Measurements from ENCODE around the gene PRDM16. TPM values are rescaled to one million over a fixed set of nuclear protein-coding genes. Genes with fewer than 3 reads are reported as not detected.

PRDM16 gene
- total RNA-seq, 1 experiment from 2014 or later: 22.3 TPM

GRCh38 chr1:3290438-3290837, 221.4 kb downstream of the PRDM16 start:
- no peaks in the 10 kb centered on the region for H3K9me3 ChIP-seq (ENCODE audit: control insufficient read depth, insufficient read depth, low read depth, low read length)
- in situ Hi-C loops (cut with HindIII; ENCODE audit: low pct_unique_long_range_greater_than_20kb, low sequenced_read_pairs) (no loop called here), intact Hi-C loops (cut with micrococcal nuclease; ENCODE audit: unreplicated experiment) (no loop called here)
- no peaks in the 10 kb centered on the region for H3K27me3 ChIP-seq (ENCODE audit: control insufficient read depth, insufficient read depth, low read length)
- TF ChIP-seq POLR2AphosphoS5 (IDR thresholded peaks at IDR 0.05; ENCODE audit: low read depth, low read length) (no peak), TCF7L2 (IDR thresholded peaks at IDR 0.05; ENCODE audit: low read depth, low read length) (no peak), REST (IDR thresholded peaks at IDR 0.05; ENCODE audit: insufficient read depth in 1 of 2, low read depth in 2 of 2, low read length in 1 of 2) (no peak), SIN3A (IDR thresholded peaks at IDR 0.05; ENCODE audit: borderline replicate concordance, insufficient read depth, low read depth, low read length) (no peak), CTCF (IDR thresholded peaks at IDR 0.05) (no peak)
- no peak overlapping the region for H3K4me3 ChIP-seq (ENCODE audit: low read depth in 2 of 2, low read length in 2 of 2)
- no peaks in the 10 kb centered on the region for H3K36me3 ChIP-seq (ENCODE audit: control insufficient read depth, insufficient read depth, low read length)
- POLR2A ChIA-PET: no interaction called here
- ATAC-seq: no peak
- no peaks in the 10 kb centered on the region for H3K4me1 ChIP-seq (ENCODE audit: control insufficient read depth, insufficient read depth, low read length)
- CTCF ChIA-PET: interaction anchor here (0.6 kb wide), 1 partner anchor 31 kb away, joined by 3 read pairs; no protein-coding TSS in a partner anchor
- DNase-seq (ENCODE audit: low read depth, low spot score): no peak
- no peak overlapping the region for H3K27ac ChIP-seq (ENCODE audit: low read length)
- no TSS peak for BruUV-seq (replicated peaks)

- in situ Hi-C loops (cut with HindIII; ENCODE audit: low pct_unique_long_range_greater_than_20kb, low sequenced_read_pairs): no loop called here
- DNase-seq (ENCODE audit: low read depth, low spot score) (no peak), ATAC-seq (no peak)
- no peak overlapping the region for H3K4me3 ChIP-seq (ENCODE audit: low read depth in 2 of 2, low read length in 2 of 2)
- no peak overlapping the region for H3K27ac ChIP-seq (ENCODE audit: low read length)
- TF ChIP-seq POLR2AphosphoS5 (IDR thresholded peaks at IDR 0.05; ENCODE audit: low read depth, low read length): no peak
- no peak for TF ChIP-seq CTCF (IDR thresholded peaks at IDR 0.05)
- no peak for TF ChIP-seq SIN3A (IDR thresholded peaks at IDR 0.05; ENCODE audit: borderline replicate concordance, insufficient read depth, low read depth, low read length)
- no peak for TF ChIP-seq REST (IDR thresholded peaks at IDR 0.05; ENCODE audit: insufficient read depth in 1 of 2, low read depth in 2 of 2, low read length in 1 of 2)
- TF ChIP-seq TCF7L2 (IDR thresholded peaks at IDR 0.05; ENCODE audit: low read depth, low read length): no peak
- CTCF ChIA-PET: no interaction called here
- no peaks in the 10 kb centered on the region for H3K36me3 ChIP-seq (ENCODE audit: control insufficient read depth, insufficient read depth, low read length)
- no peaks in the 10 kb centered on the region for H3K27me3 ChIP-seq (ENCODE audit: control insufficient read depth, insufficient read depth, low read length)
- H3K4me1 ChIP-seq (ENCODE audit: control insufficient read depth, insufficient read depth, low read length): no peaks in the 10 kb centered on the region
- no peaks in the 10 kb centered on the region for H3K9me3 ChIP-seq (ENCODE audit: control insufficient read depth, insufficient read depth, low read depth, low read length)
- POLR2A ChIA-PET: no interaction called here
- BruUV-seq (replicated peaks): no TSS peak
- intact Hi-C loops (cut with micrococcal nuclease; ENCODE audit: unreplicated experiment): no loop called here
These were observed 221.9 kb downstream of the PRDM16 start for GRCh38 chr1:3290915-3291314.
